Pancreas (tissue), 10 donors: ENCODE data around the gene AKAP11. TPM values are rescaled to one million over a fixed set of nuclear protein-coding genes. Genes with fewer than 3 reads are reported as not detected.

Source experiments
- ATAC-seq, 4 donors: fragments of 200-7000 bp; cut with Tn5 transposase; one replicate each; pipeline versions ENCODE4 v1.8.0 to v1.9.1; 2020; ENCODE audit warnings: mild to moderate bottlenecking in 4 of 4, moderate library complexity in 4 of 4
- DNase-seq, 6 donors: peaks; one replicate each; pipeline ENCODE4 v3.0.0-alpha.2; 2020
- FAIRE-seq: peaks from 2 replicates; lab custom pipeline; 2012; peaks lifted over from hg19 to GRCh38; lab: Jason Lieb, UNC
- H3K27ac ChIP-seq, 4 donors: fragments of 200-600 bp; sonication (generic); 1 replicate in 3 of 4; 2 replicates in 1 of 4; pipeline versions ENCODE4 v1.5.0 to v1.8.0; 2020
- H3K27me3 ChIP-seq, 4 donors: fragments of 200-600 bp; one replicate each; pipeline ENCODE4 v1.8.0; 2021
- H3K36me3 ChIP-seq, 3 donors: fragments of 200-600 bp; sonication (generic) in 1 of 3; one replicate each; pipeline versions ENCODE4 v1.5.0 to v1.8.0; 2020 to 2021
- H3K4me1 ChIP-seq, 3 donors: fragments of 200-600 bp; one replicate each; pipeline ENCODE4 v1.8.0; 2021
- H3K4me3 ChIP-seq, 4 donors: fragments of 200-600 bp; sonication (generic) in 2 of 4; one replicate each; pipeline versions ENCODE4 v1.5.0 to v1.8.0; 2020 to 2021
- H3K9me3 ChIP-seq, 4 donors: fragments of 200-600 bp; one replicate each; pipeline ENCODE4 v1.8.0; 2021
- CTCF ChIP-seq, 4 donors: fragments of 200-600 bp; sonication (generic) in 3 of 4; IDR thresholded peaks; one replicate each; pipeline versions ENCODE4 v1.5.0 to v1.8.0; 2021; ENCODE audit warnings: antibody characterized with exemption in 4 of 4
- WGBS, 2 donors: extraction: QIAGEN DNeasy Blood & Tissue Kit; methylation state at CpG; one replicate each; pipeline ENCODE4 v1.1.7; 2013; 5-methylcytosine and 5-hydroxymethylcytosine counted together
- intact Hi-C, 3 donors: fragments of 100-400 bp; cut with DNase I; formaldehyde crosslinking; loops; one replicate each; pipeline versions ENCODE4 v1.11.1 to v1.14.2; 2022
- polyA plus RNA-seq, 2 donors: library from polyadenylated mRNA; stranded (reverse); fragments of 200-250 nt; gene quantifications; one replicate each; pipeline ENCODE4 v1.2.3, GENCODE V29; 2013
- total RNA-seq, 6 donors: library from RNA; stranded (reverse); fragmentation: NEBNext Ultra II Directional in 4 of 6; extraction: Animal tissue kit (Norgen Biotek cat#: 25700) in 4 of 6; gene quantifications; one replicate each; pipeline versions ENCODE4 v1.2.1 to v1.2.4, GENCODE V29; 2021 to 2023
- donor health status: healthy with polysubstance abuse.
- donor health status: DM: no; HTN: no; CAD: no; lungs with moderate emphysema.
- donor health status: DM: no; HTN: no; CAD: no.
- donor health status: control.
- donor health status: control.
- donor health status: Bipolar disorder and iron deficiency.
- donor health status: DM: yes; HTN: yes; CAD: no.
- donor health status: DM: no; HTN: no; CAD: no.
- donor health status: DM: no; HTN: no; CAD: no.
- donor health status: DM: yes; HTN: yes; CAD: no.

AKAP11 gene
- total and polyA plus RNA-seq, 8 donors, result 3.0 to 15.5 (median 8.3) TPM

- TF ChIP-seq CTCF (IDR thresholded peaks at IDR 0.05), result no peak
- Histone ChIP-seq H3K4me1 (peaks cover 0 to 4% (median 0%) of the 10 kb centered on the region in 3 donors), H3K4me3 (no peak overlapping the region), H3K36me3 (no peaks in the 10 kb centered on the region), H3K9me3 (no peaks in the 10 kb centered on the region), H3K27me3 (no peaks in the 10 kb centered on the region), H3K27ac (no peak overlapping the region)
- WGBS, 2 donors, result 41 to 51% methylated on average over 4 of the region's 4 CpGs
- no peak for DNase-seq
- FAIRE-seq, result no peak
- no peak for ATAC-seq
- intact Hi-C loops, result no loop called here
These were observed 76.6 kb downstream of the AKAP11 start for GRCh38 chr13:42348576-42348975.

- intact Hi-C loops, result no loop called here
- 59 to 60% methylated on average over 4 of the region's 4 CpGs for WGBS, 2 donors
- H3K27me3 ChIP-seq, result no peaks in the 10 kb centered on the region
- no peak overlapping the region for H3K27ac ChIP-seq
- H3K36me3 ChIP-seq, result no peaks in the 10 kb centered on the region
- no peaks in the 10 kb centered on the region for H3K9me3 ChIP-seq
- H3K4me1 ChIP-seq, result peaks cover 0 to 4% (median 0%) of the 10 kb centered on the region in 3 donors
- no peak for TF ChIP-seq CTCF (IDR thresholded peaks at IDR 0.05)
- ATAC-seq (no peak), FAIRE-seq (no peak), DNase-seq (no peak)
- H3K4me3 ChIP-seq, result no peak overlapping the region
These were observed 78.2 kb downstream of the AKAP11 start for GRCh38 chr13:42350141-42350540.

DNA sequence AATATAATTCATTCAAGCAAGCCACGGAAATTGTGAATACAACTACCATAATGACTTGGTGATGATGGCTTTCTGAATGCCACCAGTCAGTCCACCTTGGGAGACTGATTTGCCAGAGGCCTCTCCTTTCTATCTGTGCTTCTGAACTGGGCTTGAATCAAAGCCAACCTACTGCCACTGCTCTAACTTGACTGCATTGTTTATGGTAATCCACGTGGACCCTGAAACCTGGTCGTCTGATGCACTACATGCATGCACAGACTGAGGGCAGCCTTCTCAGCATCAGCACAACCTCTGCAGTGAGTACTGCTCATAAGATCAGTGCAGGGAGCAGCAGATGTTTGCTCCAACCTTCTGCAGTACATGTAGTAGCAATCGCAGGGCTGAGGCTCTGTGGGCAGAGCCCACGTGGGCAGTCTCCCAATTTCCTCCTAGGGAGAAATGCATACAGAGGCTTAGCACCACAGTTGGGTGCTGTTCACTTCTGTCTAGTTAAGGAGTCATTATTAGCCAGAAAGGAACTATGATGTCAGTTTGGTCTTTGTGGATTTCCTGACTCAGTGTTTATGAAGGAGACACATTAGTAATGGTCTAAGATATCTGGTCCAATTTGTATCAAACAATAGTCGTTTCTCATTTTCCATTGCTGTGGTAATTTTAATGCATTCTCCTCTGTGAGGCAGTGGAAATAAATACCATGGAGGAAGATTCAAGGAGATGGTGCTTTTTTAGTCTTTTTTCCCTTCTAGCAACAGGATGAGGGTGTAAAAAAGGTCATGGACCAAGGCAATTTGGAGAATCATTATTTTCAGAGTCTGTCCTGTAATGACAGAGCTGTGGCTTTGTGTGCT is 82.5 kb downstream of the AKAP11 start:
- DNase-seq, result no peak
- Histone ChIP-seq H3K27me3 (no peaks in the 10 kb centered on the region), H3K9me3 (no peaks in the 10 kb centered on the region), H3K27ac (no peak overlapping the region), H3K4me1 (no peaks in the 10 kb centered on the region), H3K36me3 (no peaks in the 10 kb centered on the region), H3K4me3 (no peak overlapping the region)
- FAIRE-seq, result no peak
- peak in 3 of 4 donors; percentile 50 to 82 (median 56) for ATAC-seq
- 29 to 31% methylated on average over 6 of the region's 6 CpGs for WGBS, 2 donors
- TF ChIP-seq CTCF (IDR thresholded peaks at IDR 0.05), result no peak
- intact Hi-C loops, result no loop called here

DNA sequence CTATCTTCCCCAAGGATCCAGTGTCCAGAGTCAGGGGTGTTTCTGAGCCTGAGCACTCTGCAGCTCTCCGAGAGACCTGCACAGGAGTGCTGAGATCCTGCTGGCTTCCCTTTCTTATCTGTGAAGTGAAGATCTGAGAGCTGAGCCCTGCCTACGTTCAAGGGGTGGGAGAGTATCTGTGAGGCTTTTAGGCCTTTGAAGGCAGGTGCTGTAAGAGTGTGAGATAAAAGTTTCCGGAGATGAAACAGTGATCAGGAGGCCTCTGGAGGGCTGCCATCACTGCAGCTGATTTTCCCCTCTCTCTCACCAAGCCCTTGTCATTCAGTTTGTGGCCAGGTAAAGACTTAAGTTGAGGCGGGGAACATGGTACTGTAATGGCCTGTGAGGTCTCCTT is 83.1 kb downstream of the AKAP11 start:
- FAIRE-seq (no peak), DNase-seq (no peak), ATAC-seq (no peak)
- Histone ChIP-seq H3K9me3 (no peaks in the 10 kb centered on the region), H3K36me3 (no peaks in the 10 kb centered on the region), H3K4me1 (no peaks in the 10 kb centered on the region), H3K27me3 (no peaks in the 10 kb centered on the region), H3K27ac (no peak overlapping the region), H3K4me3 (no peak overlapping the region)
- intact Hi-C loops, result no loop called here
- 68 to 69% methylated on average over 4 of the region's 4 CpGs for WGBS, 2 donors
- no peak for TF ChIP-seq CTCF (IDR thresholded peaks at IDR 0.05)
